Heart right ventricle (tissue), 16 donors: Measurements from ENCODE around the gene RFC1. TPM values are rescaled to one million over a fixed set of nuclear protein-coding genes. Genes with fewer than 3 reads are reported as not detected.
A peak's percentile ranks its signal among the peaks of the same experiment; 100 is the strongest.

Experiments used
- ATAC-seq, 8 donors: fragments of 200-7000 bp; cut with Tn5 transposase; one replicate each; pipeline ENCODE4 v1.9.1; 2020; ENCODE audit warnings: mild to moderate bottlenecking in 8 of 8, moderate library complexity in 8 of 8, moderate number of reproducible peaks in 1 of 8
- DNase-seq, 2 donors: peaks; one replicate each; pipeline ENCODE4 v3.0.0-alpha.2; 2020
- H3K27ac ChIP-seq, 10 donors: fragments of 200-600 bp; sonication (generic) in 2 of 10; one replicate each; pipeline versions ENCODE4 v1.5.0 to v1.8.0; 2020 to 2022; ENCODE audit warnings: mild to moderate bottlenecking in 3 of 10
- H3K27me3 ChIP-seq, 7 donors: fragments of 200-600 bp; one replicate each; pipeline ENCODE4 v1.8.0; 2021 to 2022; ENCODE audit warnings: mild to moderate bottlenecking in 2 of 7
- H3K36me3 ChIP-seq, 9 donors: fragments of 200-600 bp; sonication (generic) in 1 of 9; one replicate each; pipeline versions ENCODE4 v1.5.0 to v1.8.0; 2020 to 2022; ENCODE audit warnings: mild to moderate bottlenecking in 2 of 9
- H3K4me1 ChIP-seq, 9 donors: fragments of 200-600 bp; sonication (generic) in 1 of 9; one replicate each; pipeline versions ENCODE4 v1.5.0 to v1.8.0; 2020 to 2022; ENCODE audit warnings: mild to moderate bottlenecking in 4 of 9
- H3K4me3 ChIP-seq, 10 donors: fragments of 200-600 bp; sonication (generic) in 2 of 10; one replicate each; pipeline versions ENCODE4 v1.5.0 to v1.8.0; 2020 to 2022; ENCODE audit warnings: mild to moderate bottlenecking in 7 of 10, moderate library complexity in 2 of 10
- H3K9me3 ChIP-seq, 11 donors: fragments of 200-600 bp in 10 of 11; sonication (generic) in 2 of 11; one replicate each; pipeline versions ENCODE4 v1.5.0 to v1.8.0; 2013 to 2022; ENCODE audit warnings: mild to moderate bottlenecking in 2 of 11, control low read depth in 1 of 11, moderate library complexity in 1 of 11
- WGBS, 2 donors: extraction: QIAGEN DNeasy Blood & Tissue Kit; methylation state at CpG; one replicate each; pipeline ENCODE4 v1.1.7; 2013; ENCODE audit warnings: inconsistent platforms in 1 of 2; 5-methylcytosine and 5-hydroxymethylcytosine counted together
- intact Hi-C, 10 donors: fragments of 100-400 bp; cut with DNase I; formaldehyde crosslinking; loops; one replicate each; pipeline versions ENCODE4 v1.11.1 to v1.14.2; 2022
- polyA plus RNA-seq, 2 donors: library from polyadenylated mRNA; stranded (reverse); fragments of 200-250 nt; gene quantifications; one replicate each; pipeline ENCODE4 v1.2.3, GENCODE V29; 2013
- total RNA-seq, 10 donors: library from RNA; stranded (reverse); fragmentation: NEBNext Ultra II Directional in 3 of 10; extraction: Animal tissue kit (Norgen Biotek cat#: 25700) in 3 of 10; gene quantifications; one replicate each; pipeline versions ENCODE4 v1.2.1 to v1.2.4, GENCODE V29; 2021 to 2023
- TF ChIP-seq, protein P1 (sequence below), 9 donors: fragments of 200-600 bp; sonication (generic) in 2 of 9; IDR thresholded peaks; one replicate each; pipeline versions ENCODE4 v1.5.0 to v1.8.0; 2021 to 2022; ENCODE audit warnings: antibody characterized with exemption in 9 of 9, mild to moderate bottlenecking in 5 of 9, moderate library complexity in 1 of 9
- donor health status: Arrhythmogenic right ventricular cardiomyopathy.
- donor health status: ischemic (EF 13 %, LVEDD 7.1; RV severe dilation, severe dysfunction).
- donor health status: healthy with polysubstance abuse.
- donor health status: DM: no; HTN: yes; CAD: no.
- donor health status: DM: no; HTN: no; CAD: no.
- donor health status: ischemic (EF 25% LVEDD 6.9; RV normal size, moderate dysfunction).
- donor health status: ischemic (EF 25% LVEDD 5.7; RV mildly dilated, moderate dysfunction).
- donor health status: healthy.
- donor health status: DM: yes; HTN: yes; CAD: no.
- donor health status: Ischemic cardiomyopathy.
- donor health status: ischemic (EF 35%, LVEDD 5.7; RV mildly dilated, moderate dysfunction).
- donor health status: nonischemic (EF 11% LVEDD 7.7; RV severe dilation, severe dysfunction).
- donor health status: DM: yes; HTN: yes; CAD: no.
- donor health status: PGD.
- donor health status: ischemic (EF 29% LVEDD 5.4; RV normal size, mild dysfunction).
- donor health status: nonischemic (EF 23%, LVEDD 6.1; RV moderate dilation, normal function).

RFC1 gene
- total and polyA plus RNA-seq, 12 donors = 5.7 to 31.0 (median 23.3) TPM

DNA sequence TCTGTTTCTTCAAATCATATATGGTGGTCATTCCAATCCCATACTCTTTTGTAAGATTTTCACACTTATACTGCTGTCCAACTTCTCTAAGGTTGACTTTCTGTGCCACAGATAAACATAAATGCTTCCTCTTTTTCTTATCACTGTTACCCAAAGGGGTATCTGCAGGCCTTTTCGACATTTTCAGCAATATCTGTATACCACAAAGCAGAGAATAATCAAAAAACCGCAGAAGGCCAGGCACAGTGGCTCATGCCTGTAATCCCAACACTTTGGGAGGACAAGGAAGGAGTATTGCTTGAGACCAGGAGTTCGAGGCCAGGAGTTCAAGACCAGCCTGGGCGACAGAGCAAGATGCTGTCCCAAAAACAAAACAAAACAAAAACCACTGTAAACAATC is 3.1 kb upstream of the RFC1 start:
- Histone ChIP-seq H3K9me3 (peaks cover 0 to 10% (median 0%) of the 10 kb centered on the region in 11 donors), H3K36me3 (no peaks in the 10 kb centered on the region), H3K27me3 (no peaks in the 10 kb centered on the region), H3K4me1 (peaks cover 0 to 20% (median 18%) of the 10 kb centered on the region in 9 donors), H3K4me3 (no peak overlapping the region), H3K27ac (no peak overlapping the region)
- TF ChIP-seq, protein P1, sequence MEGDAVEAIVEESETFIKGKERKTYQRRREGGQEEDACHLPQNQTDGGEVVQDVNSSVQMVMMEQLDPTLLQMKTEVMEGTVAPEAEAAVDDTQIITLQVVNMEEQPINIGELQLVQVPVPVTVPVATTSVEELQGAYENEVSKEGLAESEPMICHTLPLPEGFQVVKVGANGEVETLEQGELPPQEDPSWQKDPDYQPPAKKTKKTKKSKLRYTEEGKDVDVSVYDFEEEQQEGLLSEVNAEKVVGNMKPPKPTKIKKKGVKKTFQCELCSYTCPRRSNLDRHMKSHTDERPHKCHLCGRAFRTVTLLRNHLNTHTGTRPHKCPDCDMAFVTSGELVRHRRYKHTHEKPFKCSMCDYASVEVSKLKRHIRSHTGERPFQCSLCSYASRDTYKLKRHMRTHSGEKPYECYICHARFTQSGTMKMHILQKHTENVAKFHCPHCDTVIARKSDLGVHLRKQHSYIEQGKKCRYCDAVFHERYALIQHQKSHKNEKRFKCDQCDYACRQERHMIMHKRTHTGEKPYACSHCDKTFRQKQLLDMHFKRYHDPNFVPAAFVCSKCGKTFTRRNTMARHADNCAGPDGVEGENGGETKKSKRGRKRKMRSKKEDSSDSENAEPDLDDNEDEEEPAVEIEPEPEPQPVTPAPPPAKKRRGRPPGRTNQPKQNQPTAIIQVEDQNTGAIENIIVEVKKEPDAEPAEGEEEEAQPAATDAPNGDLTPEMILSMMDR (IDR thresholded peaks at IDR 0.05) = no peak
- intact Hi-C loops = no loop called here
- whole genome bisulfite sequencing, 2 donors = 74% methylated on average over 4 of the region's 4 CpGs
- DNase-seq (no peak), ATAC-seq (no peak)

- Histone ChIP-seq H3K27me3 (no peaks in the 10 kb centered on the region), H3K4me3 (peak overlapping the region in 1 of 10 donors; percentile 90), H3K27ac (no peak overlapping the region), H3K9me3 (peaks cover 0 to 10% (median 0%) of the 10 kb centered on the region in 11 donors), H3K4me1 (peaks cover 0 to 26% (median 21%) of the 10 kb centered on the region in 9 donors), H3K36me3 (no peaks in the 10 kb centered on the region)
- 93 to 94% methylated on average over 6 of the region's 6 CpGs for WGBS, 2 donors
- intact Hi-C loops = no loop called here
- no peak for ATAC-seq
- DNase-seq = no peak
- TF ChIP-seq, protein P1 (IDR thresholded peaks at IDR 0.05) = no peak
These were observed 1.0 kb upstream of the RFC1 start for GRCh38 chr4:39367166-39367565.

- ATAC-seq = no peak
- 7 to 8% methylated on average over 7 of the region's 7 CpGs for WGBS, 2 donors
These were observed 802 bp downstream of the RFC1 start for GRCh38 chr4:39365360-39365759.

GRCh38 chr4:39363773-39364393 is 2.3 kb downstream of the RFC1 start:
- Histone ChIP-seq H3K9me3 (no peaks in the 10 kb centered on the region), H3K4me3 (no peak overlapping the region), H3K27me3 (no peaks in the 10 kb centered on the region), H3K36me3 (peaks cover 0 to 6% (median 0%) of the 10 kb centered on the region in 9 donors), H3K27ac (no peak overlapping the region), H3K4me1 (peaks cover 0 to 26% (median 21%) of the 10 kb centered on the region in 9 donors)
- ATAC-seq = no peak
- no peak for DNase-seq
- intact Hi-C loops = no loop called here
- 84 to 88% methylated on average over 4 of the region's 4 CpGs for WGBS, 2 donors
- TF ChIP-seq, protein P1 (IDR thresholded peaks at IDR 0.05) = no peak

More at GRCh38 chr4:39365360-39365759, 802 bp downstream of the RFC1 start:
- peak overlapping the region; percentile 77 to 99 (median 92) for H3K4me3 ChIP-seq
- no peaks in the 10 kb centered on the region for H3K9me3 ChIP-seq
- H3K27me3 ChIP-seq = no peaks in the 10 kb centered on the region
- intact Hi-C loops = no loop called here
- no peak for DNase-seq
- H3K4me1 ChIP-seq = peaks cover 0 to 26% (median 21%) of the 10 kb centered on the region in 9 donors
- H3K27ac ChIP-seq = peak overlapping the region in 8 of 10 donors; percentile 51 to 92 (median 80)
- peaks cover 0 to 6% (median 0%) of the 10 kb centered on the region in 9 donors for H3K36me3 ChIP-seq
- TF ChIP-seq, protein P1 (IDR thresholded peaks at IDR 0.05) = no peak
